ENCODE results near the gene PLIN5.

The PLIN5 gene

DNA sequence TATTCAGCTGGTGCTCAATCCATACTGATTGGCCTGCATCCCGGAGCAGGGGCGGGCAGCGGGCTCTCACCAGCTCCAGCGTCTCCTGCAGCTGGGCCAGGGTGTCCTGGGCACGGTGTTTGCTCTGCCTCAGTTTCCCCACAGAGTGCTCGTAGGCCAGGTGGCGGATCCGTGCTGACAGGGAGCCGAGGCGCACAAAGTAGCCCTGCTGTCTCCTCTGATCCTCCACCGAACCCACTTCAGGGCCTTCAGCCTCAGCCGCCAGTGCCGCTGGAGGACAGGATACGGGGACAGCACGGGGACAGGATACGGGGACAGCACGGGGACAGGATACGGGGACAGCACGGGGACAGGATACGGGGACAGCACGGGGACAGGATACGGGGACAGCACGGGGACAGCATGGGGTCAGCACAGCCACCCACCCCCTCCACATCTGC is 9.4 kb downstream of the PLIN5 start:
- DNase-seq: no peak
- intact Hi-C loops (cut with DNase I): no loop called here

DNA sequence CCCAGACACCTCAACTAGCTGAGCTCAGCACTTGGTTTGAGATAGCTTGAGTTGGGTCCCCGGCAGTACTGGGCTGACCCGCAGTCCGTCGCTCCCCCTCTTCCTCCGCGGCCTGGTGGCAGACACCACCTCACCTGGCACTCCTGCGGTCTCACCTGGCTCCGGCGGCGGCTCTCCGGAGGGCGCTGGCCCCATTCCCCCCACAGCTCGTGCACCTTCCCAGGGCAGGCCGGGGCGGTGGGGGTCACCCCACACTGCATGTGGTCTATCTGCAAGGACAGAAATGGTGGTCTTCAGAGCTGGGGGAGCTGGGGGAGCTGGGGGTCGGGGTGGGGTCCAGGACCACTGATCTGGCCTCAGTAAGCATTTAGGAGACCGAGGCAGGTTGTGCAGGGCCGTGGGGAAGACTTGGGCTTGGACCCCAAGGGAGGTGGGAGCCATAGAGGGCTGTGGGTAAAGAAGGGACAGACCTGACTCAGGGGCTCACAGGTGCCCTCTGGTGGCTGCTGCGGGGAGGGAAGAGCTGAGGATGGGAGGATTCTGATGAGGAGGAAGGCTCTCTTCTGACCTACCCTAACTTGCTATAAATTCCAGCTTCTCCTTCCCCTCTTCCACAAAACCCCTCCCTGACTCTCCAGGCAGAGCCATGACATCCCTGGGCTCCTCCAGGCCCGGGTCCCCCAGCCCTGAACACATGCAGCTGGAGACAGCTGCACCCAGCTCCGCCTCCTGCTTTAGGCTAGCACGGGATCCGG is 10.0 kb downstream of the PLIN5 start:
- peak in 6 of 10 donors; percentile 37 to 91 (median 52) for DNase-seq
- intact Hi-C loops (cut with DNase I): no loop called here

DNA sequence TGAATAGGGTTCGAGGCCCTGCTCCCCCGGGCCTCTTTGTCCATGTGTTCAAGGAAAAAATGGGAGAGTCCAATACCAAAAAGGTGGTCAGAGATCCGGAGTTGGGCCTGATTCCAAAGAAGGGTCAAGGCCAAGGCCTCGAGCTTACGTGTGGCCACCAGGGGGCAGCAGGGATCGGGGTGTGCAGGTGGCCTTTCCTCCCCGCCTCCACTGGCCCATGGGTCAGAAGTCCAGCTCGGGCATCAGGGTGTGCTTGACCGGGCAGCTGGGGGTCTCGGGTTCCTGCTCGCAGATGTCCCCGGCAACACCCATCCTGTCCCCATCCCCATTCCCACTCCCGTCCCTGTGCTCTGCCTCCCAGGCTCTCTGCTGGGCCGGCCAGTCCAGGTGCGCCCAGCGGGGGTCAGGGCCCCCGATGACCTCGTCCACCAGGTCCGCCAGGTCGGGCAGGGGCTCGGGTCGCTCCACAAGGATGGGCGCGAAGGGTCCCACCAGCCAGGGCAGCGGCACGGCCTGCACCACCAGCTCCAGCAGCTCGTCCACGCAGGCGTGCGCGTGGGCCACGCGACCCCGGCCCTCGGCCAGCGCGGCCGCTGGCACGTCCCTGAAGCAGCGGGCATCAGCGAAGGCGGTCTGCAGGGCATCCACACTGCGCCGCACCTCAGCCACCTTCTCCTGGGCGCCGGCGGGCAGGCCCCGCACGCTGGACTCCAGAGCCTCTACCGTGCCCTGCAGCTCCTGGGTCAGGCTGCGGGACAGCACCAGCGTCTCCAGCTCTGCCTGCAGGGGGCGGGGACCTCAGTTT is 11.5 kb downstream of the PLIN5 start:
- intact Hi-C loops (cut with DNase I): no loop called here
- peak in 3 of 10 donors; percentile 23 to 44 (median 31) for DNase-seq

DNA sequence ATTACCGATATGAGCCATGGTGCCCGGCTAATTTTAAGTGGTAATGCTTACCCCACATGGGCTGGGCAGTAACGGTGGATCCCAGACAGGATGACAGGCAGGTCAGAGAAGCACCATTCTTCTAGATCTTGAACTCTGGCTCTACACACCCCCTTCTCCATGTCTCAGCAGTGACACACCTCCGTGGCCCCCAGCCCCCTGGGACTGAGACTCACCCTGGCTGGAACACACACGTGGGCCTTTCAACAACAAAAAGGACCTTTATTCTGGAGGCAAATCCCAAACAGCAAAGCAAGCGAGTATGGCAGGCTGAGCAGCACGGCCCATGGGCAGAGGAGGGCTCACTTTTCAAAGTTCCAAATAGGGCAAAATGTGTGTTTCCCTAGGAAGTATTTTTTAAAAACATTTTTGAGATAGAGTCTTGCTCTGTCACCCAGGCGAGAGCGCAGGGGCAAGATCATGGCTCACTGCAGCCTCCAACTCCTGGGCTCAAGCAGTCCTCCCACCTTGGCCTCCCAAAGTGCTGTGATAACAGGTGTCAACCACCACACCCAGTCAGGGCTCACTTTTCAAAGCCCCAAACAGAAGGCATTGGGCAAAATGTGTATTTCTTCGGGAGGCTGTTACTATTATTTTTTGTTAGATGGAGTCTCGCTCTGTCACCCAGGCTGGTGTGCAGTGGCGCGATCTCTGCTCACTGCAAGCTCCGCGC is 12.6 kb downstream of the PLIN5 start:
- no peak for DNase-seq
- intact Hi-C loops (cut with DNase I): no loop called here

DNA sequence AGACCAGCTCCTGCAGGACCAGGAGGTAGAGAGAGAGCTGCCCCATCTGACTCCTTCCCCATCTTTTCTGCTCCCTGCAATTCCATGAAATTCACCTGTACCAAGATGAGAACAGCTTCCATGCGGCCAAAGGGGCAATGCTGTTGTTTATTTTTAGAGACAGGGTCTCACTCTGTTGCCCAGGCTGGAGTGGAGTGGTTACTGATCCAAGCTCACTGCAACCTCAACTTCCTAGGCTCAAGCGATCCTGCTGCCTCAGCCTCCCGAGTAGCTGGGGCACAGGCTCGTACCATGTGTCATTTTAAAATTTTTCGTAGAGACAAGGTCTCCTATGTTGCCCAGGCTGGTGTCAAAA is 13.2 kb downstream of the PLIN5 start:
- intact Hi-C loops (cut with DNase I): no loop called here
- DNase-seq: no peak

DNA sequence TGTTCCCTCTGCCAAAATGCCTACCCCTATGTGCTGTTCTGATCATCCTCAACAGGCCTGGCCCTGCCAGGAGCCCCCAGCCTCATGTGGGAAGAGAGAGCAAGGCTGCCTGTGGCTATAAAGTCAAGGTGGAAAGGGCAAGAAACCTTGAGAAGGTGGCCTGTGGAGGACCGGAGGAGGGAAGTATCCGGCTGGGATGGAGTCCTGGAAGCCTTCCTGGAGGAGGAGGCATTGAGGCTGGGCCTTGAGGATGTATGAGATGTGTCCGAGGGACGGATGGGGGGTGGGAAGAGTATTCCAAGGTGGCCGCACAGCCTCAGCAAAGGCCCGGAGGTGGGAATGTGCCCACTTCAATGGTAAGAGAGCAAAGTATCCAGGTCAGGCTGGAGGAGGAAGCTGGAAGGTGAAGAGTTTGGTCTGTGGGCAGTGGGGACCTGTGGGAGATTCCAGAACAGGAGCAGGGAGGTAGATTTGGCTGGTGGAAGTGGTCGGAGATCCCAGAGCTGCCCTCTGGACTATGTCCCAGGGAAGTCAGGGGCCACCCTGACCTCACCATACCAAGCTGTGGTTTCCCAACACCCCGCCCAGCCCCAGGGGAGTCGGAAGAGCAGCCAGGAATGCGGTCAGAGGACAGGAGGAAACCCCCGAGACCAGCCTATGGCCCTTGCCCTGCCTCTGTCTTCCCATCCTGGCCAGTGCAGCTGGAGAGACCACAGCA is 13.7 kb downstream of the PLIN5 start:
- intact Hi-C loops (cut with DNase I): no loop called here
- DNase-seq: no peak

DNA sequence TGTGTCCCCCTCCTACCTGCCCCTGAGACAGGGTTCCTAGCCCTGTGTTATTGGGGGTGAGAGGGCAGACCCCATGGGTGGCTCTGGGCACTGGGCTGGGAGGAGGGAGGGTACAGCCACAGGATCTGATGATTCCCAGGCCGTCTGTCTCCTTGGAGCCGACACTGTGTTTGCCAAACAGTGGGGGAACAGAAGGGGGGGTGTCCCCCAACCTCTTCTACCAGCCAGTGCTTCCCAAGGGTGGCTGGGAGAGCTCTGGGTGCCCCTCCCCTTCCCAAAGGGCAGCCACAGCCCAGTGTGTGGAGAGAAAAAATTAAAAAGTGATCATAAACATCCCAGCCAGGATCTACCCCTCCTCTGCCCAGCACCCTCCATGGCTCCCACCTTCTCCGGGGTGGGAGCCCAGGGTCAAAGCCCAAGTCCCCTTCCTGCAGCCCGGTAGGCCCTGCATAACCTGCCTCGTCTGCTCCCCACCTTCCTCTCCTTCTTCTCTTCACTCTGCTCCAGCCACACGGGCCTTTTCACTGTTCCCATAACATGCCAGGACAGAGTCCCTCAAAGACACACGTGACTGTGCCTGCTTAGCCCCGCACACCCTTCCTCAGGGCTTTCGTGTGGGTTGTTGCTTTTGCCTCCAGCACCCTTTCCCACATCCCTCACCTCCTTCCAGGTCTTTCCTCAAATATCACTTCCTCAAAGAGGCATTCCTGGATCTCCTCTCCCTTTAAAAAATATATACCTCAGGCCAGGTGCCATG is 15.3 kb downstream of the PLIN5 start:
- no peak for DNase-seq
- intact Hi-C loops (cut with DNase I): no loop called here

DNA sequence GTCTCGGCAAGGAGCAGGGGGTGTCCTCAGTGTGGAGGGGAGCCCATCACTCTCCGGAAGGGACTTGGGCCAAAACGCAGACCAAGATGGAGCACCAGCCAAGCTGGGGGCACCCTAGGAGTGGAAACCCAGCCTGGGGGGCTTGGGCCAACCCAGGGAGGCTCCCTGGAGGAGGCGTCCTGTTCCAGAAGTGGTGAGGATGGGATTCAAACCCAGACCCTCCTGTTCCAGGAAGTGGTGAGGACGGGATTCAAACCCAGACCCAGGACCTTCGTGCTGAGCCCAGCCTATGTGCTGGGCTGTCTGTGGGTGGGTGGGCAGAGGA is 15.9 kb downstream of the PLIN5 start:
- no peak for DNase-seq
- intact Hi-C loops (cut with DNase I): no loop called here

DNA sequence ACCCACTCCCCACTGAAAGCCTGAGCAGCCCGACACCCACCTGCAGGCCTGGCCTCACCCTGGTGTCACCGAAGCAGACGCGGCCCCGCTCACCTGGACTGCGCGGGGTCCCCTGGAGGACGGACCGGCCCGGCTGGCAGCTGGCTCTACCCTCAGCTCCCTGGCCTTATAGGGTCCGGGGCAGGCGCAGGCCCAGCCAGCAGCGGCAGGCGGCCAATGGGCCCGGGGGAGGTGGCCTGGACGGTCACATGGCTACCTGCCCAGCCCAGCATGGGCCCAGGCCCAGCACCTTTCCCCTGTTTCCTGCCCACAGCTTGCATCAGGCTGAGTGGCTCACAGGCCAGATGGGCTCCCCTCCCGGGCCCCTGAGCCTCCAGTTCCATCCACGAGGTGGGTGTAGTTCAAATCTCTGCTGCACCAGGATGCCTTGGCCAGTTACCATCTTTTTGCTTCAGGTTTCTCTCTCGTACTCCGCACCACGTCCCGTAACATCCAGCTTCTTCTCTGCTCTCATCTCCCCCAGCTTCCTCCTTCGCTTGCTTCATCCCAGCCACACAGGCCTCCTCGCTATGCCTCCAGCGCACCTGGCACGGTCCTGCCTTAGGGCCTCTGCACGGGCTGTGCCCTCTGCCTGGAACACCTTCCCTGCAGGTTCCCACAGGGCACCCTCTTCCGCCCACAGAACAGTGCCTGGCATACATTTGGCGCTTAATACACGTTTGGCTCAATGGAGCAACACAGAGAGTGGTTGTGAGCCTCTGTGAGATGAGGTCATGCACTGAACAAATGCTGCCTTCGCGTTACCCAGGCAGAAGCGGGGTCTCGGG is 16.5 kb downstream of the PLIN5 start, which contains the start of gene PLIN4:
Gene PLIN4, minus strand, starts transcription at position 142 of the 827 bp plus-strand sequence. CDS start 214 bp downstream, outside the sequence.
- intact Hi-C loops (cut with DNase I): no loop called here
- peak in 5 of 10 donors; percentile 29 to 81 (median 51) for DNase-seq

DNA sequence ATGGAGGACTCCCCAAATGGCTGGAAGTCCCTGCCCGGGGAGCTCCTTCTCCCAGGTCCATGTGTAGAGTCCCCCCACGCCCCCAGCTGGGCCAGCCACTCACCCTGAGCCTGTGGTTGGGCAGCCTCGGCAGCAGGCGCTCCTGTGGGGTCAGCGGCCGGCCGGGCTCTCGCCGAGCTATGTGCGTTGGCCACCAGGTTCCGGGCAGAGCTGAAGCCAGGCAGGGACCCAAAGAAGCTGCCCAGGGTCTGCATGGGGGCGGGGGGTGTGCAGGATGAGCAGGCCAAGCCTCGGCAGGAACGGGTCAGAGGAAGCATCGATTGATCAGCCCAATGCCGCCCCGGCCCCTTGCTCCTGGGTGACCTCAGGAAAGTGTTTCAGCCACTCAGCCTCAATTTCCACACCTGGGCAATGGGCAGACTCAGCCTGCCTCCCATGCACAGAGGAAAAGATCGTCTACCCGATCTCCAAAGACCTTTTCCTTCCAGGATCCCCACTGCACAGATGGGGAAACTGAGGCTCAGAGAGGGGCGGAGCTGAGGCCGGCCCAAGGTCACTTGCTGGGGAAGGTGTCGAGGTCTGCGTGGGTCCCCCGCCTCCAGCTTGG is 17.5 kb downstream of the PLIN5 start:
- no peak for DNase-seq
- intact Hi-C loops (cut with DNase I): no loop called here

DNA sequence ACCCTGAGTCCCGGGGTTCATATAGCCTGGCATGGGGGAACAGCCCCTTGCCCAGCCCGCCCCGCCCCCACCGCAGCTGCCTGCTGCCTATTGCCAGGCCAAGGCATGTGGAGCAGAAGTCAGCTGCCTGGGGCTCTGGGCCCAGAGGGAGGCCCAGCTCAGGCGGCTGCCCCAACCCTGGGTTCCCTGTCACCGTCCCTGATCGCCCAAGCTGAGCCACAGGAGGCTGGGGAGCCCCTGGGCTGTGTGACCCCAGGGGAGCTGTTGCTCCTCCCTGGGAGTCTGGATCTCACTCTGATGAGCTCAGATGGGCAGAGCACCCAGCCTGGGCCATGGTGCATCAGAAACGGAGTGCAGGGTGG is 18.1 kb downstream of the PLIN5 start:
- DNase-seq: no peak

DNA sequence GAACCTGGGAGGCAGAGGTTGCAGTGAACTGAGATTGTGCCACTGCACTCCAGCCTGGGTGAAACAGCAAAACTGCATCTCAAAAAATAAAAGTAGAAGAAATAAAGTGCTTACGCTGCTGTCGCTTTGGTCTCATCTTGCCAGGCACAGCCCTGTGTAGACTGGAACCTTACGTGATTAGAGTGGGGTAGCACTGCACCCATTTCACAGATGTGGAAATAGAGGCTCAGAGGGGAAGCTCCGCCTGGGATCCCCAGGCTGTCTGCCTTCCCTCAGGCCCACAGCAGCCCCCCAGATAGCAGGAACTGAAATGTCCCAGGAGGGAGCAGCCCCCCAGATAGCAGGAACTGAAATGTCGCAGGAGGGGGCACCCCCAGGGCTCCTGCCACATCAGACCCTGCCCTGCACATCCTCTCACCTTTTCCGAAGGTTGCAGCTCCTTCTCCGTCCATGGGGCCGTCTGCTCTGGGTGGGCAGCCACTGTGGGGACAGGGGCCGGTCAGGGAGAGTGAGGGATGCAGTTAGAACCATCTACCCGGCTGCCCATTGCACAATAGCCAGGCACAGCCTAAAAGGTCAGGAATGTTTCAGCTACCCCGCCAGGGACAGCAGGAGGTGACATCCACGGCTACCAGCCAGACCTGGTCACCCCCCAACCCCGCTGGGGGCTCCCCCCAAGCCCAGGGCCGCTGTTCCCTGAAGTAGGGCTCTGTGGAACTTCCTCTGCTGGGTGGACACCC is 18.7 kb downstream of the PLIN5 start:
- DNase-seq: no peak

More for the DNA sequence above, 18.1 kb downstream of the PLIN5 start:
- intact Hi-C loops (cut with DNase I): no loop called here

DNA sequence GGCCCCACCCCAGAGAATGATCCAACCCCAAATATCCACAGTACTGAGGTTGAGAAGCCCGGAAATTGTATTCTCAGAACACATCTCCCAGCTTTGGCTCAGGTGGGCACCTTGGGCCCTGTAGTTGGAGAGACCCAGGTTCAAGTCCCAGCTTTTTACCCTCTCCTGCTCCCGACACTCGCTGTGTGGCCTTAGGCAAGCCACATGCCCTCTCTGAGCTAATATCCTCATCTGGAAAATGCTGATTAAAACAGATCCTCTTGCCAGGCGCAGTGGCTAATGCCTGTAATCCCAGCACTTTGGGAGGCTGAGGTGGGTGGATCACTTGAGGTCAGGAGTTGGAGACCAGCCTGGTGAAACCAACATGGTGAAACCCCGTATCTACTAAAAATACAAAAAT is 19.3 kb downstream of the PLIN5 start:
- intact Hi-C loops (cut with DNase I): no loop called here

More for the DNA sequence above, 18.7 kb downstream of the PLIN5 start:
- intact Hi-C loops (cut with DNase I): no loop called here

DNA sequence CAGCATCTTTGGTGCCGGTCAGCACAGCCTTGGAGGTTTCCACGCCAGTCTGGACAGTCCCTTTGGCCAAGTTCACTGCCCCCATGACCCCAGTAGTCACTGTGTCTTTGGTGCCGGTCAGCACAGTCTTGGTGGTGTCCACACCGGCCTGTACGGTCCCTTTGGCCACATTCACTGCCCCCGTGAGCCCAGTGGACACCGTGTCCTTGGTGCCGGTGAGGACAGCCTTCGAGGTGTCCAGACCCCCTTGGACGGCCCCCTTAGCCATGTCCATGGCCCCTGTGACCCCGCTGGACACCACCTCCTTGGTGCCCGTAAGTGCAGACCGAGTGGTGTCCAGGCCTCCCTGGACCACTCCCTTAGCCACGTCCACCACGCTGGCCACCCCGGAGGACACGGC is 21.8 kb downstream of the PLIN5 start:
- intact Hi-C loops (cut with DNase I): no loop called here
- peak in 1 of 10 donors; percentile 73 for DNase-seq

More for the DNA sequence above, 19.3 kb downstream of the PLIN5 start:
- no peak for DNase-seq

DNA sequence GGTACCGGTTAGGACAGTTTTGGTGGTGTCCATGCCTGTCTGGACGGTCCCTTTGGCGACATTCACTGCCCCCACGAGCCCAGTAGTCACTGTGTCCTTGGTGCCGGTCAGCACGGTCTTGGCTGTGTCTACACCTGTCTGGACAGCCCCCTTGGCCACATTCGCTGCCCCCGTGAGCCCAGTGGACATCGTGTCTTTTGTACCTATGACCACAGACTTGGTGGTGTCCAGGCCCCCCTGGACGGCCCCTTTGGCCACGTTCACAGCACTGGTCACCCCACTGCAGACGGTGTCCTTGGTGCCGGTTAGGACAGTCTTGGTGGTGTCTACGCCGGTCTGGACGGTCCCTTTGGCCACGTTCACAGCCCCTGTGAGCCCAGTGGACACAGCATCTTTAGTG is 23.0 kb downstream of the PLIN5 start:
- DNase-seq: peak in 1 of 10 donors; percentile 71
- intact Hi-C loops (cut with DNase I): no loop called here

DNA sequence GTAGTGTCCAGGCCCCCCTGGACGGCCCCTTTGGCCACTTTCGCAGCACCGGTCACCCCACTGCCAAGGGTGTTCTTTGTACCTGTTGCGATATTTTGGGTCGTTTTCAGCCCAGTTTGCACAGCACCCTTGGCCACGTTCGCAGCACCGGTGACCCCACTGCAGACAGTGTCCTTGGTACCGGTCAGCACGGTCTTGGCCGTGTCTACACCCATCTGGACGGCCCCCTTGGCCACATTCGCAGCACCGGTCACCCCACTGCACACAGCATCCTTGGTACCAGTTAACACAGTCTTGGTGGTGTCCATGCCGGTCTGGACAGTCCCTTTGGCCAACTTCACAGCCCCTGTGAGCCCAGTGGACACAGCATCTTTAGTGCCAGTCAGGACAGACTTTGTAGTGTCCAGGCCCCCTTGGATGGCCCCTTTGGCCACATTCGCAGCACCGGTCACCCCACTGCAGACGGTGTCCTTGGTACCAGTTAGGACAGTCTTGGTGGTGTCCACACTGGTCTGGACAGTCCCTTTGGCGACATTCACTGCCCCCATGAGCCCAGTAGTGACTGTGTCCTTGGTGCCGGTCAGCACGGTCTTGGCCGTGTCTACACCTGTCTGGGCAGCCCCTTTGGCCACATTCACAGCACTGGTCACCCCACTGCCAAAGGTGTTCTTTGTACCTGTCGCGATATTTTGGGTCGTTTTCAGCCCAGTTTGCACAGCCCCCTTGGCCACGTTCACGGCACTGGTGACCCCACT is 23.5 kb downstream of the PLIN5 start:
- peak in 1 of 10 donors; percentile 74 for DNase-seq
- intact Hi-C loops (cut with DNase I): no loop called here

Measured in posterior cingulate gyrus (tissue), 11 donors.